ENCODE measurements around the gene MRPL18.
"Not testable (repeated sequence)": the region's sequence is repeated elsewhere in the genome, so short reads cannot be mapped to it uniquely, and the experiment has no call there.

The MRPL18 gene

GRCh38 chr6:159823953-159824352 is 33.7 kb downstream of the MRPL18 start:
- no peak overlapping the region for H3K4me3 ChIP-seq (ENCODE audit: low read depth, low read length)
- H3K27ac ChIP-seq: no peak overlapping the region
- in situ Hi-C loops (cut with HindIII; ENCODE audit: low pct_ligation_motif_present, low sequenced_read_pairs): no loop called here
- DNase-seq: no peak
- H3K27me3 ChIP-seq (replicated peaks): no peaks in the 10 kb centered on the region
- TF ChIP-seq, protein P1, sequence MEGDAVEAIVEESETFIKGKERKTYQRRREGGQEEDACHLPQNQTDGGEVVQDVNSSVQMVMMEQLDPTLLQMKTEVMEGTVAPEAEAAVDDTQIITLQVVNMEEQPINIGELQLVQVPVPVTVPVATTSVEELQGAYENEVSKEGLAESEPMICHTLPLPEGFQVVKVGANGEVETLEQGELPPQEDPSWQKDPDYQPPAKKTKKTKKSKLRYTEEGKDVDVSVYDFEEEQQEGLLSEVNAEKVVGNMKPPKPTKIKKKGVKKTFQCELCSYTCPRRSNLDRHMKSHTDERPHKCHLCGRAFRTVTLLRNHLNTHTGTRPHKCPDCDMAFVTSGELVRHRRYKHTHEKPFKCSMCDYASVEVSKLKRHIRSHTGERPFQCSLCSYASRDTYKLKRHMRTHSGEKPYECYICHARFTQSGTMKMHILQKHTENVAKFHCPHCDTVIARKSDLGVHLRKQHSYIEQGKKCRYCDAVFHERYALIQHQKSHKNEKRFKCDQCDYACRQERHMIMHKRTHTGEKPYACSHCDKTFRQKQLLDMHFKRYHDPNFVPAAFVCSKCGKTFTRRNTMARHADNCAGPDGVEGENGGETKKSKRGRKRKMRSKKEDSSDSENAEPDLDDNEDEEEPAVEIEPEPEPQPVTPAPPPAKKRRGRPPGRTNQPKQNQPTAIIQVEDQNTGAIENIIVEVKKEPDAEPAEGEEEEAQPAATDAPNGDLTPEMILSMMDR (IDR thresholded peaks at IDR 0.05; ENCODE audit: low read depth, low read length, missing control alignments): no peak
- H3K36me3 ChIP-seq (replicated peaks): no peaks in the 10 kb centered on the region

DNA sequence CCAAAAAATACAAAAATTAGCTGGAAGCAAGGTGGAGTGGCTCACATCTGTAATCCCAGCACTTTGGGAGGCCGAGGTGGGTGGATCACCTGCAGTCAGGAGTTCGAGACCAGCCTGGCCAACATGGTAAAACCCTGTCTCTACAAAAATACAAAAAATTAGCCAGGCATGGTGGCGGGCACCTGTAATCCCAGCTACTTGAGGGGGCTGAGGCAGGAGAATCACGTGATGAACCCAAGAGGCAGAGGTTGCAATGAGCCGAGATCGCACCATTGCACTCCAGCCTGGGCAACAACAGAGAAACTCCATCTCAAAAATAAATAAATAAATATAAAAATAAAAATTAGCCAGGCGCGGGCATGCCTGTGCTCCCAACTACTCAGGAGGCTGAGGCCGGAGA is 34.4 kb downstream of the MRPL18 start:
- H3K4me3 ChIP-seq (ENCODE audit: low read depth, low read length); H3K27ac ChIP-seq; H3K27me3 ChIP-seq (replicated peaks); in situ Hi-C loops (cut with HindIII; ENCODE audit: low pct_ligation_motif_present, low sequenced_read_pairs); H3K36me3 ChIP-seq (replicated peaks); DNase-seq: not testable (repeated sequence)

GRCh38 chr6:159826004-159826403 is 35.7 kb downstream of the MRPL18 start:
- H3K36me3 ChIP-seq (replicated peaks): no peaks in the 10 kb centered on the region
- H3K27me3 ChIP-seq (replicated peaks): no peaks in the 10 kb centered on the region
- no peak overlapping the region for H3K27ac ChIP-seq
- H3K4me3 ChIP-seq (ENCODE audit: low read depth, low read length): no peak overlapping the region
- in situ Hi-C loops (cut with HindIII; ENCODE audit: low pct_ligation_motif_present, low sequenced_read_pairs): no loop called here
- TF ChIP-seq, protein P1 (IDR thresholded peaks at IDR 0.05; ENCODE audit: low read depth, low read length, missing control alignments): no peak
- no peak for DNase-seq

DNA sequence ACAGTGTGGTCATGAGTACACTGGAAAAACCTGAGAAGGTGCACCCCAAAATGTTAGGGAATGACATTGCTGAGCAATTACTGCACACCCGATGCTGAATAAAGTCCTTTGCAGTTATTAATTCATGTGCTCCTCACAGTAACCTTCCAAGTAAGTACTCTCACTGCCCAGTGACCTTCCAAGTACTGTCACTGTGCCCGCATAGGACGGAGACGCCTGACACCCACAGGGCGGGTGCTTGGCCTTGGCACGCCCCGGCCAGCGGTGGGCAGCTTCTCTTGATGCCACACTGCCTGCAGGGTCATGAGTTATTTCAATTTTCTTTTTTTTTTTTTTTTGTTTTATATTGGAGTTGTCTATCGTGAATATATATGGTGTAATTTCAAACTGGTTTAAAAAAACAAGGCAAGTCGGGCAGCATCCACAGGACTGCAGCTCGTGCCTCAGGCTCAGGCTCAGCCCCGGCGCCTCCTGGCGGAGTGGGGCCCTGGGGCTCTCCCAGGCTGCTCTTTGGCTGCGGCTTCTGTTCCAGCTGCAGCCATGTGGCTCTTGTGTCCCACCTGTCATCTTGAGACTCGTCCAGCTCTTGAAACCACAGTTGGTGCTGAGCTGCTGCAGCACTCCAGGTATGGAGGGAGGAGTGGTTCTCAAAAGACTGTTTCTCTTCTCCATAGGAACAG is 36.8 kb downstream of the MRPL18 start:
- TF ChIP-seq, protein P1 (IDR thresholded peaks at IDR 0.05; ENCODE audit: low read depth, low read length, missing control alignments): no peak
- no peak overlapping the region for H3K4me3 ChIP-seq (ENCODE audit: low read depth, low read length)
- in situ Hi-C loops (cut with HindIII; ENCODE audit: low pct_ligation_motif_present, low sequenced_read_pairs): no loop called here
- no peak for DNase-seq
- no peak overlapping the region for H3K27ac ChIP-seq
- no peaks in the 10 kb centered on the region for H3K27me3 ChIP-seq (replicated peaks)
- H3K36me3 ChIP-seq (replicated peaks): no peaks in the 10 kb centered on the region

- H3K4me3 ChIP-seq (ENCODE audit: low read depth, low read length): no peak overlapping the region
- in situ Hi-C loops (cut with HindIII; ENCODE audit: low pct_ligation_motif_present, low sequenced_read_pairs): no loop called here
- H3K27me3 ChIP-seq (replicated peaks): no peaks in the 10 kb centered on the region
- no peaks in the 10 kb centered on the region for H3K36me3 ChIP-seq (replicated peaks)
- no peak overlapping the region for H3K27ac ChIP-seq
- TF ChIP-seq, protein P1 (IDR thresholded peaks at IDR 0.05; ENCODE audit: low read depth, low read length, missing control alignments): no peak
- no peak for DNase-seq
Measured at GRCh38 chr6:159828074-159828473, 37.8 kb downstream of the MRPL18 start.

GRCh38 chr6:159829526-159829925 is 39.3 kb downstream of the MRPL18 start:
- H3K4me3 ChIP-seq (ENCODE audit: low read depth, low read length): no peak overlapping the region
- TF ChIP-seq, protein P1 (IDR thresholded peaks at IDR 0.05; ENCODE audit: low read depth, low read length, missing control alignments): no peak

More at GRCh38 chr6:159829526-159829925, 39.3 kb downstream of the MRPL18 start:
- Histone ChIP-seq H3K27me3 (replicated peaks) (no peaks in the 10 kb centered on the region), H3K36me3 (replicated peaks) (no peaks in the 10 kb centered on the region), H3K27ac (no peak overlapping the region)
- in situ Hi-C loops (cut with HindIII; ENCODE audit: low pct_ligation_motif_present, low sequenced_read_pairs): no loop called here
- DNase-seq: no peak
